ENCODE results near the gene ARVCF. TPM values are rescaled to one million over a fixed set of nuclear protein-coding genes. Genes with fewer than 3 reads are reported as not detected.

Gene ARVCF
- total and polyA plus RNA-seq, 2 of the 8 experiments (the other 6 are each of a cell fraction or from before 2014, with no cell fraction given): 31.0 to 43.2 TPM

GRCh38 chr22:19992481-19992911 is 24.1 kb downstream of the ARVCF start:
- no peaks in the 10 kb centered on the region for H3K36me3 ChIP-seq (ENCODE audit: control insufficient read depth in 2 of 4, insufficient read depth in 4 of 4, low read length in 3 of 4)
- whole genome bisulfite sequencing, 2 experiments (ENCODE audit: extremely low coverage in 1 of 2, insufficient coverage in 1 of 2, insufficient read length in 1 of 2, insufficient replicate concordance in 2 of 2, low coverage in 1 of 2, low lambda C conversion rate in 2 of 2, missing lambda C conversion rate in 1 of 2): 94% methylated on average over 7 of the region's 7 CpGs; no CpG with 5 or more reads in 1 of the 2 experiments
- H3K4ac ChIP-seq (replicated peaks; ENCODE audit: insufficient read length, low read depth, low read length): no peak overlapping the region
- H2BK20ac ChIP-seq (ENCODE audit: low read length): no peak overlapping the region
- no peaks in the 10 kb centered on the region; the same call in none of the 2 replicates for H3K79me1 ChIP-seq (ENCODE audit: low read depth, low read length)
- peaks cover 0 to 7% (median 2%) of the 10 kb centered on the region in 4 experiments; a peak in 4 of 7 replicates for H3K4me1 ChIP-seq (replicated peaks in 1 of 4; ENCODE audit: control insufficient read depth in 3 of 4, insufficient read depth in 4 of 4, low read length in 3 of 4)
- no peak for FAIRE-seq
- H3K4me3 ChIP-seq (ENCODE audit: extremely low read depth in 1 of 4, insufficient read depth in 2 of 4, low read depth in 3 of 4, low read length in 4 of 4): no peak overlapping the region
- H4K8ac ChIP-seq (ENCODE audit: extremely low read depth, insufficient read depth, low read length): no peak overlapping the region
- no peak overlapping the region for H3K27ac ChIP-seq (ENCODE audit: low read depth, low read length)
- no peak overlapping the region for H3K56ac ChIP-seq (replicated peaks; ENCODE audit: insufficient read length, low read depth, low read length)
- no peak overlapping the region for H2BK12ac ChIP-seq (ENCODE audit: low read depth, low read length)
- H3K79me2 ChIP-seq (ENCODE audit: control insufficient read depth in 1 of 2, insufficient read depth in 2 of 2, low read length in 2 of 2): no peaks in the 10 kb centered on the region
- H3K9me3 ChIP-seq (ENCODE audit: insufficient read depth in 2 of 2, low read depth in 1 of 2, low read length in 1 of 2): no peaks in the 10 kb centered on the region
- ChIA-PET CTCF (ENCODE audit: partially characterized antibody) (interaction anchor here (0.6 to 5.8 kb wide), 5 partner anchors 21 to 75 kb away, joined by 3 to 50 read pairs (median 4); no protein-coding TSS in a partner anchor), POLR2A (ENCODE audit: partially characterized antibody) (interaction anchor here (0.8 to 1.8 kb wide), 4 partner anchors 13 to 120 kb away, joined by 3 to 4 read pairs (median 3); no protein-coding TSS in a partner anchor)
- no peak overlapping the region for H4K5ac ChIP-seq (ENCODE audit: insufficient read length, low read depth, low read length)
- no peak overlapping the region for H2BK5ac ChIP-seq (ENCODE audit: low read depth, low read length)
- no peak overlapping the region for H2AK5ac ChIP-seq (ENCODE audit: low read depth, low read length)
- H4K91ac ChIP-seq (replicated peaks; ENCODE audit: insufficient read length, low read length): no peak overlapping the region
- no peak overlapping the region for H3K4me2 ChIP-seq (ENCODE audit: insufficient read depth in 1 of 2, low read depth in 2 of 2, low read length in 2 of 2)
- H3K27me3 ChIP-seq (replicated peaks in 1 of 4; ENCODE audit: control insufficient read depth in 3 of 4, extremely low read depth in 1 of 4, insufficient read depth in 3 of 4, low read length in 3 of 4): no peaks in the 10 kb centered on the region
- no peak overlapping the region for H2AFZ ChIP-seq (ENCODE audit: low read length)
- no peak overlapping the region for H3K18ac ChIP-seq (ENCODE audit: extremely low read depth, low read length)
- DNase-seq (ENCODE audit: low read depth in 1 of 2, low spot score in 2 of 2): no peak
- peaks cover 2 to 4% of the 10 kb centered on the region in 2 experiments for H4K20me1 ChIP-seq (replicated peaks in 1 of 2; ENCODE audit: control insufficient read depth in 1 of 2, insufficient read depth in 2 of 2, low read length in 2 of 2)
- H2BK15ac ChIP-seq (ENCODE audit: low read length): no peak overlapping the region
- no peak overlapping the region for H3K14ac ChIP-seq (ENCODE audit: insufficient read length)
- no peak overlapping the region for H2BK120ac ChIP-seq (replicated peaks; ENCODE audit: low read depth, low read length)
- no peak overlapping the region for H3K23ac ChIP-seq (ENCODE audit: insufficient read length)
- H3K23me2 ChIP-seq (ENCODE audit: low read depth, low read length): peaks cover 6% of the 10 kb centered on the region; the same call in 1 of the 2 replicates
- no peak overlapping the region for H3K9ac ChIP-seq (replicated peaks in 1 of 4; ENCODE audit: extremely low read depth in 1 of 4, low read depth in 3 of 4, low read length in 3 of 4)
- TF ChIP-seq, protein P1, sequence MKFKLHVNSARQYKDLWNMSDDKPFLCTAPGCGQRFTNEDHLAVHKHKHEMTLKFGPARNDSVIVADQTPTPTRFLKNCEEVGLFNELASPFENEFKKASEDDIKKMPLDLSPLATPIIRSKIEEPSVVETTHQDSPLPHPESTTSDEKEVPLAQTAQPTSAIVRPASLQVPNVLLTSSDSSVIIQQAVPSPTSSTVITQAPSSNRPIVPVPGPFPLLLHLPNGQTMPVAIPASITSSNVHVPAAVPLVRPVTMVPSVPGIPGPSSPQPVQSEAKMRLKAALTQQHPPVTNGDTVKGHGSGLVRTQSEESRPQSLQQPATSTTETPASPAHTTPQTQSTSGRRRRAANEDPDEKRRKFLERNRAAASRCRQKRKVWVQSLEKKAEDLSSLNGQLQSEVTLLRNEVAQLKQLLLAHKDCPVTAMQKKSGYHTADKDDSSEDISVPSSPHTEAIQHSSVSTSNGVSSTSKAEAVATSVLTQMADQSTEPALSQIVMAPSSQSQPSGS (IDR thresholded peaks at IDR 0.05; ENCODE audit: low read length): no peak
- no peak for TF ChIP-seq JUN (IDR thresholded peaks at IDR 0.05; ENCODE audit: low read depth, low read length)
- no peak for TF ChIP-seq SP1 (IDR thresholded peaks at IDR 0.05; ENCODE audit: low read depth, low read length)
- TF ChIP-seq POLR2AphosphoS5 (IDR thresholded peaks at IDR 0.05; ENCODE audit: low read depth, low read length): no peak
- no peak for TF ChIP-seq RNF2 (IDR thresholded peaks at IDR 0.05; ENCODE audit: borderline replicate concordance, low read depth, low read length, missing control alignments, poor library complexity, severe bottlenecking)
- TF ChIP-seq HDAC2 (IDR thresholded peaks at IDR 0.05; ENCODE audit: borderline replicate concordance in 1 of 2, low read depth in 2 of 2, low read length in 2 of 2): no peak
- no peak for TF ChIP-seq CHD1 (IDR thresholded peaks at IDR 0.05; ENCODE audit: low read depth, low read length)
- TF ChIP-seq ZNF274 (IDR thresholded peaks at IDR 0.05; ENCODE audit: borderline replicate concordance, extremely low read depth, low read length): no peak
- TF ChIP-seq, protein P2, sequence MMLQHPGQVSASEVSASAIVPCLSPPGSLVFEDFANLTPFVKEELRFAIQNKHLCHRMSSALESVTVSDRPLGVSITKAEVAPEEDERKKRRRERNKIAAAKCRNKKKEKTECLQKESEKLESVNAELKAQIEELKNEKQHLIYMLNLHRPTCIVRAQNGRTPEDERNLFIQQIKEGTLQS (IDR thresholded peaks at IDR 0.05; ENCODE audit: insufficient read depth, low read depth, low read length): no peak
- TF ChIP-seq FOSL1 (IDR thresholded peaks at IDR 0.05; ENCODE audit: insufficient read depth, low read depth, low read length): no peak
